Measurements from ENCODE around the gene MRPL53.

DNA sequence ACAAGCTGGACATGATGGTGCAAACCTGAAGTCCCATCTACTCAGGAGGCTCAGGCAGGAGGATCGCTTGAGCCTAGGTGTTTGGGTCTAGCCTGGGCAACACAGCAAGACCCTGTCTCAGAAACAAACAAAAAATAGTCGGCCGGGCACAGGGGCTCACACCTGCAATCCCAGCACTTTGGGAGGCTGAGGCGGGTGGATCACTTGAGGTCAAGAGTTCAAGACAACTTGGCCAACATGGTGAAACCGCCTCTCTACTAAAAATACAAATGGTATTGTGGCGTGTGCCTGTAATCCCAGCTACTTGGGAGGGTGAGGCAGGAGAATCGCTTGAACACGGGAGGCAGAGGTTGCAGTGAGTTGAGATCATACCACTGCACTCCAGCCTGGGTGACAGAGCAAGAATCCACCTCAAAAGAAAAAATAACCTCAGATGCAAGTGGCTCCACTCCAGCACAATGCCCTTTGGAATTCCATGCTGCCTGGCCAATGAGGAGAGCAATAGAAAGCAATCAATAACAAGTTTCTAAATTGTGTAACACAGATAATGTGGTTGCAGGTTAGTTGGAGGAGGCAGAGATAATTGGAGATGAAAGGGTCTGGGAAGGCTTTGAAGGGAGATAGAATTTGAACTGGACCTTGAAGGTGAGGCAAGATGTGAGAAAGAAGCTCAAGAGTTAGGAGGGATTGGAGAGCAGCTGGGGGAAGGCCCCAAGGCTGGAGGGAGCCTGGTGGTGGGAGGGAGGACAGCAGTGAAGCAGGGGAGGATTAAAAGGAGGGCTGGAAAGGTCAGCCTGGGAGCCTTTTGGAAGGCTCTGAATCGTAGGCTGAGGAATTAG, 16.4 kb upstream of the MRPL53 start:
- TF ChIP-seq, protein P1, sequence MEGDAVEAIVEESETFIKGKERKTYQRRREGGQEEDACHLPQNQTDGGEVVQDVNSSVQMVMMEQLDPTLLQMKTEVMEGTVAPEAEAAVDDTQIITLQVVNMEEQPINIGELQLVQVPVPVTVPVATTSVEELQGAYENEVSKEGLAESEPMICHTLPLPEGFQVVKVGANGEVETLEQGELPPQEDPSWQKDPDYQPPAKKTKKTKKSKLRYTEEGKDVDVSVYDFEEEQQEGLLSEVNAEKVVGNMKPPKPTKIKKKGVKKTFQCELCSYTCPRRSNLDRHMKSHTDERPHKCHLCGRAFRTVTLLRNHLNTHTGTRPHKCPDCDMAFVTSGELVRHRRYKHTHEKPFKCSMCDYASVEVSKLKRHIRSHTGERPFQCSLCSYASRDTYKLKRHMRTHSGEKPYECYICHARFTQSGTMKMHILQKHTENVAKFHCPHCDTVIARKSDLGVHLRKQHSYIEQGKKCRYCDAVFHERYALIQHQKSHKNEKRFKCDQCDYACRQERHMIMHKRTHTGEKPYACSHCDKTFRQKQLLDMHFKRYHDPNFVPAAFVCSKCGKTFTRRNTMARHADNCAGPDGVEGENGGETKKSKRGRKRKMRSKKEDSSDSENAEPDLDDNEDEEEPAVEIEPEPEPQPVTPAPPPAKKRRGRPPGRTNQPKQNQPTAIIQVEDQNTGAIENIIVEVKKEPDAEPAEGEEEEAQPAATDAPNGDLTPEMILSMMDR (IDR thresholded peaks at IDR 0.05): no peak
- TF ChIP-seq EP300 (IDR thresholded peaks at IDR 0.05) (no peak), POLR2A (IDR thresholded peaks at IDR 0.05) (no peak)

All from ovary (tissue), 3 donors.